HCT116 (cell line): ENCODE measurements around the gene CUZD1. TPM values are rescaled to one million over a fixed set of nuclear protein-coding genes. Genes with fewer than 3 reads are reported as not detected.

Source experiments
- ATAC-seq: fragments of 200-7000 bp; cut with Tn5 transposase; 2 replicates; pipeline ENCODE4 v1.9.1; 2020; ENCODE audit warnings: mild to moderate bottlenecking, moderate library complexity
- BruUV-seq: library from RNA; stranded (reverse); fragments of 400-500 nt; replicated peaks from 2 replicates; lab custom pipeline; 2021; lab: Mats Ljungman, UMichigan
- CTCF ChIA-PET: fragments of 300-600 bp; sonication (Branson Sonifier 250); formaldehyde crosslinking; loops from one replicate; lab custom pipeline; 2021; ENCODE audit warnings: antibody characterized with exemption; lab: Charles Lee
- POLR2A ChIA-PET: fragments of 300-600, 350-600 bp; sonication (Branson Sonifier 250); formaldehyde crosslinking; loops from one replicate; lab custom pipeline; 2021; ENCODE audit warnings: antibody characterized with exemption; lab: Charles Lee
- RAD21 ChIA-PET, 2 experiments: fragments of 300-600 bp; sonication (Branson Sonifier 250); formaldehyde crosslinking; loops; one replicate each; lab custom pipeline; 2023; ENCODE audit warnings: low total read pairs in 2 of 2; ENCODE audit not compliant: uncharacterized antibody in 2 of 2, unreplicated experiment in 2 of 2, low non-redundant PET in 1 of 2; lab: Charles Lee
- DNase-seq: peaks from one replicate; pipeline ENCODE4 v3.0.0-alpha.2; 2010; ENCODE audit warnings: low read depth, low spot score
- H2AFZ ChIP-seq: fragments of 200-600 bp; shearing (Covaris generic), sonication (generic); 2 replicates; pipeline ENCODE4 v1.6.1; 2017; ENCODE audit warnings: low read depth, mixed run types, mixed read lengths, antibody characterized with exemption, low read length; ENCODE audit not compliant: poor library complexity, severe bottlenecking
- H3K27ac ChIP-seq: 2 replicates; pipeline ENCODE4 v1.5.1; 2012; ENCODE audit warnings: low read depth, low read length
- H3K27me3 ChIP-seq: fragments of 200-600 bp; sonication (generic); 2 replicates; pipeline ENCODE4 v1.6.1; 2016; ENCODE audit warnings: mixed run types, low read length, mixed read lengths; ENCODE audit not compliant: insufficient read depth
- H3K36me3 ChIP-seq, 2 experiments: fragments of 200-500 bp in 1 of 2; fragments of 200-600 bp in 1 of 2; sonication (Bioruptor generic) in 1 of 2; sonication (generic) in 1 of 2; 2 replicates each; pipeline versions ENCODE4 v1.5.1 to v1.6.1; 2014 to 2016; ENCODE audit warnings: low read length in 2 of 2, inconsistent platforms in 1 of 2, mixed read lengths in 1 of 2, mixed run types in 1 of 2; ENCODE audit not compliant: insufficient read depth in 2 of 2, control insufficient read depth in 1 of 2
- H3K4me1 ChIP-seq, 2 experiments: fragments of 200-600 bp in 1 of 2; sonication (generic) in 1 of 2; 2 replicates each; pipeline versions ENCODE4 v1.5.1 to v1.6.1; 2012 to 2017; ENCODE audit warnings: low read length in 2 of 2, inconsistent platforms in 1 of 2, mild to moderate bottlenecking in 1 of 2, mixed read lengths in 1 of 2, mixed run types in 1 of 2, moderate library complexity in 1 of 2; ENCODE audit not compliant: insufficient read depth in 2 of 2, control insufficient read depth in 1 of 2
- H3K4me2 ChIP-seq: fragments of 200-600 bp; sonication (generic); 2 replicates; pipeline ENCODE4 v1.6.1; 2017; ENCODE audit warnings: mixed run types, low read length, mixed read lengths
- H3K4me3 ChIP-seq, 2 experiments: fragments of 200-600 bp in 1 of 2; sonication (generic) in 1 of 2; replicated peaks in 1 of 2; 2 replicates each; pipeline ENCODE4 v1.5.1; 2011 to 2016; ENCODE audit warnings: low read length in 2 of 2, control low read depth in 1 of 2, low read depth in 1 of 2, mild to moderate bottlenecking in 1 of 2, mixed read lengths in 1 of 2, mixed run types in 1 of 2
- H3K79me2 ChIP-seq: fragments of 200-600 bp; sonication (generic); 2 replicates; pipeline ENCODE4 v1.6.1; 2017; ENCODE audit warnings: mild to moderate bottlenecking, mixed run types, low read length, moderate library complexity, mixed read lengths; ENCODE audit not compliant: insufficient read depth
- H3K9ac ChIP-seq: fragments of 200-600 bp; sonication (generic); 2 replicates; pipeline ENCODE4 v1.6.1; 2016; ENCODE audit warnings: low read length, mixed read lengths
- H3K9me2 ChIP-seq: fragments of 200-600 bp; sonication (generic), shearing (Covaris generic); 2 replicates; pipeline ENCODE4 v1.6.1; 2017; ENCODE audit warnings: mixed run types, mild to moderate bottlenecking, moderate library complexity; ENCODE audit not compliant: insufficient read depth
- H3K9me3 ChIP-seq, 2 experiments: fragments of 200-500 bp in 1 of 2; fragments of 200-600 bp in 1 of 2; sonication (Bioruptor generic) in 1 of 2; sonication (generic) in 1 of 2; 2 replicates each; pipeline ENCODE4 v1.6.1; 2014 to 2017; ENCODE audit warnings: low read length in 2 of 2, mixed read lengths in 2 of 2, inconsistent platforms in 1 of 2, low read depth in 1 of 2, mild to moderate bottlenecking in 1 of 2, mixed run types in 1 of 2, moderate library complexity in 1 of 2; ENCODE audit not compliant: control insufficient read depth in 1 of 2, insufficient read depth in 1 of 2
- H4K20me1 ChIP-seq: fragments of 200-600 bp; sonication (generic), shearing (Covaris generic); 2 replicates; pipeline ENCODE4 v1.6.1; 2017; ENCODE audit warnings: mixed run types, mild to moderate bottlenecking, moderate library complexity; ENCODE audit not compliant: insufficient read depth
- ATF3 ChIP-seq: IDR thresholded peaks from 2 replicates; pipeline ENCODE4 v1.6.1; 2012
- CBX3 ChIP-seq: IDR thresholded peaks from 2 replicates; pipeline ENCODE4 v1.6.1; 2012; ENCODE audit warnings: low read depth
- CEBPB ChIP-seq: IDR thresholded peaks from 2 replicates; pipeline ENCODE4 v1.6.1; 2012; ENCODE audit warnings: low read depth
- EGR1 ChIP-seq: IDR thresholded peaks from 2 replicates; pipeline ENCODE4 v1.6.1; 2012; ENCODE audit warnings: low read depth
- ELF1 ChIP-seq: IDR thresholded peaks from 2 replicates; pipeline ENCODE4 v1.6.1; 2012; ENCODE audit warnings: low read depth, borderline replicate concordance
- EZH2 ChIP-seq: fragments of 200-600 bp; sonication (generic); IDR thresholded peaks from 2 replicates; pipeline ENCODE4 v1.6.1; 2017; ENCODE audit warnings: antibody characterized with exemption, mixed run types
- FOSL1 ChIP-seq: IDR thresholded peaks from 2 replicates; pipeline ENCODE4 v1.6.1; 2012; ENCODE audit warnings: low read depth
- MAX ChIP-seq: IDR thresholded peaks from 2 replicates; pipeline ENCODE4 v1.6.1; 2012
- POLR2AphosphoS5 ChIP-seq: IDR thresholded peaks from 2 replicates; pipeline ENCODE4 v1.6.1; 2011; ENCODE audit warnings: mild to moderate bottlenecking, low read depth, low read length, moderate library complexity
- RAD21 ChIP-seq: IDR thresholded peaks from 2 replicates; pipeline ENCODE4 v1.6.1; 2012; ENCODE audit warnings: low read depth, mild to moderate bottlenecking
- SIN3A ChIP-seq: IDR thresholded peaks from 2 replicates; pipeline ENCODE4 v1.6.1; 2012; ENCODE audit warnings: low read depth
- SP1 ChIP-seq: IDR thresholded peaks from 2 replicates; pipeline ENCODE4 v1.6.1; 2012; ENCODE audit warnings: low read depth
- SRF ChIP-seq: IDR thresholded peaks from 2 replicates; pipeline ENCODE4 v1.6.1; 2012; ENCODE audit warnings: low read depth
- TCF7L2 ChIP-seq: IDR thresholded peaks from 2 replicates; pipeline ENCODE4 v1.7.0; 2011; ENCODE audit warnings: borderline replicate concordance, inconsistent platforms; ENCODE audit not compliant: insufficient read depth, insufficient read length; ENCODE audit errors: extremely low read depth
- YY1 ChIP-seq: IDR thresholded peaks from 2 replicates; pipeline ENCODE4 v1.6.1; 2011; ENCODE audit warnings: low read length, low read depth, moderate library complexity, mild to moderate bottlenecking; ENCODE audit not compliant: insufficient replicate concordance; ENCODE audit errors: extremely low read depth
- ZBTB33 ChIP-seq: IDR thresholded peaks from 2 replicates; pipeline ENCODE4 v1.6.1; 2011; ENCODE audit warnings: mild to moderate bottlenecking, low read length, moderate library complexity; ENCODE audit not compliant: insufficient replicate concordance; ENCODE audit errors: extremely low read depth
- ZNF274 ChIP-seq: fragments of 200-500 bp; sonication (Bioruptor generic); IDR thresholded peaks from 2 replicates; pipeline ENCODE4 v1.6.1; 2014; ENCODE audit warnings: mild to moderate bottlenecking, low read depth, low read length, inconsistent platforms
- intact Hi-C: fragments of 100-400 bp; cut with micrococcal nuclease; formaldehyde crosslinking; loops from 2 replicates; pipeline ENCODE4 v1.10.0; 2022
- total RNA-seq: library from RNA; stranded (reverse); gene quantifications from one replicate; pipeline ENCODE4 v1.2.1, GENCODE V29; 2021; ENCODE audit not compliant: unreplicated experiment

Gene CUZD1
- total RNA-seq, 1 experiment from 2014 or later = 1.7 TPM

GRCh38 chr10:122814493-122814892 is 31.2 kb downstream of the CUZD1 start:
- H3K9me3 ChIP-seq = no peaks in the 10 kb centered on the region
- no peak overlapping the region for H3K4me3 ChIP-seq
- no peaks in the 10 kb centered on the region for H4K20me1 ChIP-seq
- no peak overlapping the region for H3K9ac ChIP-seq
- no peak overlapping the region for H3K4me2 ChIP-seq
- H3K36me3 ChIP-seq = no peaks in the 10 kb centered on the region
- POLR2A ChIA-PET = no interaction called here
- H2AFZ ChIP-seq = no peak overlapping the region
- RAD21 ChIA-PET = no interaction called here
- H3K9me2 ChIP-seq = no peaks in the 10 kb centered on the region
- CTCF ChIA-PET = no interaction called here
- H3K4me1 ChIP-seq = no peaks in the 10 kb centered on the region
- ATAC-seq (no peak), DNase-seq (no peak)
- no TSS peak for BruUV-seq
- intact Hi-C loops = no loop called here
- no peak overlapping the region for H3K27ac ChIP-seq
- H3K79me2 ChIP-seq = no peaks in the 10 kb centered on the region
- H3K27me3 ChIP-seq = peaks cover 57% of the 10 kb centered on the region
- TF ChIP-seq YY1 (no peak), ATF3 (no peak), EZH2 (no peak), ZNF274 (no peak), RAD21 (no peak), TCF7L2 (no peak), ZBTB33 (no peak), ELF1 (no peak), SP1 (no peak), POLR2AphosphoS5 (no peak), FOSL1 (no peak), CEBPB (no peak), EGR1 (no peak), SIN3A (no peak), MAX (no peak), CBX3 (no peak), SRF (no peak)
- TF ChIP-seq, all 23 proteins: peak for 0
